HepG2 (cell line): Measurements from ENCODE around the gene TNXB. TPM values are rescaled to one million over a fixed set of nuclear protein-coding genes. Genes with fewer than 3 reads are reported as not detected.

ENCODE experiments used
- ARNT ChIP-seq: fragments of 450-650 bp; IDR thresholded peaks from 2 replicates; pipeline ENCODE4 v1.6.1; 2017
- ATF7-NPFF ChIP-seq: sonication (generic); formaldehyde crosslinking; IDR thresholded peaks from 2 replicates; pipeline ENCODE4 v1.8.1; 2023; ENCODE audit warnings: mild to moderate bottlenecking, low read depth, missing genetic modification reagents, moderate library complexity
- EZH2 ChIP-seq: conservative IDR thresholded peaks from 2 replicates; pipeline ENCODE4 v1.6.1; 2012; ENCODE audit warnings: mild to moderate bottlenecking, low read depth, low read length, moderate library complexity
- FOXA3 ChIP-seq: IDR thresholded peaks from 2 replicates; pipeline ENCODE4 v1.6.1; 2016; ENCODE audit warnings: missing genetic modification reagents, missing compliant biosample characterization
- HHEX ChIP-seq: IDR thresholded peaks from 2 replicates; pipeline ENCODE4 v1.6.1; 2016; ENCODE audit warnings: control low read depth
- MED8 ChIP-seq: sonication (generic); formaldehyde crosslinking; IDR thresholded peaks from 2 replicates; pipeline ENCODE4 v1.8.1; 2023; ENCODE audit warnings: mild to moderate bottlenecking, missing genetic modification reagents; ENCODE audit not compliant: insufficient replicate concordance
- NFE2L2 ChIP-seq: fragments of 150-350 bp; IDR thresholded peaks from 2 replicates; pipeline ENCODE4 v1.6.1; 2014; ENCODE audit warnings: low read length
- NR2F1 ChIP-seq, 2 experiments: fragments of 450-650 bp in 1 of 2; formaldehyde crosslinking in 1 of 2; IDR thresholded peaks; 2 replicates each; pipeline versions ENCODE4 v1.5.0 to v1.6.1; 2016 to 2020; ENCODE audit warnings: mild to moderate bottlenecking in 1 of 2, missing compliant biosample characterization in 1 of 2, missing genetic modification reagents in 1 of 2, moderate library complexity in 1 of 2
- NR2F6 ChIP-seq, 2 experiments: IDR thresholded peaks; 2 replicates each; pipeline ENCODE4 v1.6.1; 2016; ENCODE audit warnings: antibody characterized with exemption in 1 of 2, mild to moderate bottlenecking in 1 of 2
- SAFB2 ChIP-seq: sonication (generic); formaldehyde crosslinking; IDR thresholded peaks from 2 replicates; pipeline ENCODE4 v1.5.1; 2020; ENCODE audit warnings: missing genetic modification reagents, low read depth, mild to moderate bottlenecking, borderline replicate concordance
- SIN3B ChIP-seq: fragments of 150-350 bp; IDR thresholded peaks from 2 replicates; pipeline ENCODE4 v1.6.1; 2014; ENCODE audit warnings: low read length
- TBX3 ChIP-seq: fragments of 450-650 bp; IDR thresholded peaks from 2 replicates; pipeline ENCODE4 v1.6.1; 2017; ENCODE audit warnings: antibody characterized with exemption, mild to moderate bottlenecking, inconsistent platforms, borderline replicate concordance
- XRCC5 ChIP-seq: fragments of 200-400 bp; formaldehyde crosslinking; optimal IDR thresholded peaks from 2 replicates; pipeline ENCODE3; 2017; ENCODE audit warnings: mild to moderate bottlenecking, low read length
- ZBTB1 ChIP-seq: sonication (generic); formaldehyde crosslinking; IDR thresholded peaks from 2 replicates; pipeline ENCODE4 v1.4.0; 2020; ENCODE audit warnings: missing genetic modification reagents, borderline replicate concordance
- ZBTB33 ChIP-seq: sonication (generic); formaldehyde crosslinking; IDR thresholded peaks from 2 replicates; pipeline ENCODE4 v1.4.0; 2020; ENCODE audit warnings: missing genetic modification reagents
- ZNF180 ChIP-seq: sonication (generic); formaldehyde crosslinking; IDR thresholded peaks from 2 replicates; pipeline ENCODE4 v1.4.0; 2020; ENCODE audit warnings: low read depth, missing genetic modification reagents, borderline replicate concordance
- ZNF382 ChIP-seq: sonication (generic); formaldehyde crosslinking; IDR thresholded peaks from 2 replicates; pipeline ENCODE4 v1.5.0; 2020; ENCODE audit warnings: missing genetic modification reagents, mild to moderate bottlenecking, borderline replicate concordance
- ZNF564 ChIP-seq: sonication (generic); formaldehyde crosslinking; IDR thresholded peaks from 2 replicates; pipeline ENCODE4 v1.8.1; 2023; ENCODE audit warnings: mild to moderate bottlenecking, missing genetic modification reagents
- ZNF619 ChIP-seq: sonication (generic); formaldehyde crosslinking; IDR thresholded peaks from 2 replicates; pipeline ENCODE4 v1.4.0; 2020; ENCODE audit warnings: mild to moderate bottlenecking, missing genetic modification reagents
- ZNF674 ChIP-seq: sonication (generic); formaldehyde crosslinking; IDR thresholded peaks from 2 replicates; pipeline ENCODE4 v1.5.0; 2020; ENCODE audit warnings: low read depth, mild to moderate bottlenecking, missing genetic modification reagents
- ZNF777 ChIP-seq: sonication (generic); formaldehyde crosslinking; IDR thresholded peaks from 2 replicates; pipeline ENCODE4 v1.4.0; 2020; ENCODE audit warnings: missing genetic modification reagents
- ZNF883 ChIP-seq: sonication (generic); formaldehyde crosslinking; IDR thresholded peaks from 2 replicates; pipeline ENCODE4 v1.5.1; 2020; ENCODE audit warnings: mild to moderate bottlenecking, missing genetic modification reagents; ENCODE audit errors: not compliant biosample characterization
- polyA plus RNA-seq, 8 experiments: library from polyadenylated mRNA; depleted of rRNA in 3 of 8; stranded (reverse) in 7 of 8; unstranded in 1 of 8; fragments of >200 nt; fragmentation: Illumina TruSeq in 4 of 8; extraction: Trizol in 4 of 8; gene quantifications; 2 replicates each; pipeline versions ENCODE4 v1.2.1 to v1.2.3, GENCODE V29; 2011 to 2016; ENCODE audit warnings: low read depth in 4 of 8, missing spikeins in 1 of 8, mixed read lengths in 1 of 8; ENCODE audit not compliant: insufficient read depth in 1 of 8
- total RNA-seq, 5 experiments: library from RNA; depleted of rRNA; stranded (reverse); fragments of >200 nt; fragmentation: Illumina TruSeq; extraction: Trizol; gene quantifications; 2 replicates each; pipeline ENCODE4 v1.2.3, GENCODE V29; 2016; ENCODE audit warnings: low read depth in 1 of 5
- TF ChIP-seq, protein P1 (sequence below): sonication (generic); formaldehyde crosslinking; IDR thresholded peaks from 2 replicates; pipeline ENCODE4 v1.5.0; 2020; ENCODE audit warnings: mild to moderate bottlenecking, missing genetic modification reagents, moderate library complexity
- TF ChIP-seq, protein P2 (sequence below): sonication (generic); formaldehyde crosslinking; IDR thresholded peaks from 2 replicates; pipeline ENCODE4 v1.5.1; 2020; ENCODE audit warnings: missing genetic modification reagents, mild to moderate bottlenecking, borderline replicate concordance

The TNXB gene
- total and polyA plus RNA-seq, 2 of the 13 experiments (the other 11 are each of a cell fraction or from before 2014, with no cell fraction given) = 1.6 to 2.7 TPM

DNA sequence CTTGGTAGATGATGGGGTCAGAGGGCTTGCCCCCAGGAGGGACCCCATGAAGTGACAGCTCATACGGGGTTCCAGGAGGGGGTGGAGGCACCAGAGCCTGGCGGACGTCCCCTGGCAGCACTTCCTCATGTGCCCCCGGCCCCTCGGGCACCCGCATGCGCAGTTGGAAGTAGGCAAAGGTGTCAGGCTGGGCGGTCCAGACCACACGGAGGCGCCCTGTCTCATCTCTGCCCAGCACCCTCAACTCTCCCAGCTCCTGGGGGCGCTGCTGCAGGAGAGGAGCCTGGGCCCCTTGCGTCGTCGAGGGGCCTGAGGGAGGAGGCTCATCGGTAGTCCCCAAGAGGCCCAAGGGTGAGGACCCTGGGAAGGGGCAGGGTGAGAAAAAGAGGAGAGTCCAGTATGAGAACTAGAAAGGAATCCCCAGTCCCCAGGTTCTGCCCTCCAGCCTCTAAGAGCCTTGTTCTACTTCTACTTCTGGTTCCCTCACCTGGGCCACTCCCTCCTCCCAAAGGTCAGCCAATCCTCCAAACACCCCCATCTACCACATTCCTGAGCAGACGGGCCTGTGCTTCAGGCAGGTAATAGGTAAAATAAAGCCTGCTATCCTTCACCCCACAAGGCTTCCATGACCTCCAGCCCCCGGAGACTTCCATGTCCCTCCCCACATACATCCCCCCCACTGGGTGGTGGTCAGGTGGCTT is 23.2 kb downstream of the TNXB start (continued):
- TF ChIP-seq, protein P1, sequence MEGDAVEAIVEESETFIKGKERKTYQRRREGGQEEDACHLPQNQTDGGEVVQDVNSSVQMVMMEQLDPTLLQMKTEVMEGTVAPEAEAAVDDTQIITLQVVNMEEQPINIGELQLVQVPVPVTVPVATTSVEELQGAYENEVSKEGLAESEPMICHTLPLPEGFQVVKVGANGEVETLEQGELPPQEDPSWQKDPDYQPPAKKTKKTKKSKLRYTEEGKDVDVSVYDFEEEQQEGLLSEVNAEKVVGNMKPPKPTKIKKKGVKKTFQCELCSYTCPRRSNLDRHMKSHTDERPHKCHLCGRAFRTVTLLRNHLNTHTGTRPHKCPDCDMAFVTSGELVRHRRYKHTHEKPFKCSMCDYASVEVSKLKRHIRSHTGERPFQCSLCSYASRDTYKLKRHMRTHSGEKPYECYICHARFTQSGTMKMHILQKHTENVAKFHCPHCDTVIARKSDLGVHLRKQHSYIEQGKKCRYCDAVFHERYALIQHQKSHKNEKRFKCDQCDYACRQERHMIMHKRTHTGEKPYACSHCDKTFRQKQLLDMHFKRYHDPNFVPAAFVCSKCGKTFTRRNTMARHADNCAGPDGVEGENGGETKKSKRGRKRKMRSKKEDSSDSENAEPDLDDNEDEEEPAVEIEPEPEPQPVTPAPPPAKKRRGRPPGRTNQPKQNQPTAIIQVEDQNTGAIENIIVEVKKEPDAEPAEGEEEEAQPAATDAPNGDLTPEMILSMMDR (CRISPR knock-in tag) = peak; percentile 38
- TF ChIP-seq NR2F6 (IDR thresholded peaks at IDR 0.05) (no peak), NR2F6 (CRISPR knock-in tag; IDR thresholded peaks at IDR 0.05) (no peak), ZNF180 (no peak), NFE2L2 (no peak), HHEX (CRISPR knock-in tag) (no peak), ATF7-NPFF (CRISPR knock-in tag) (no peak), MED8 (peak; percentile 26), ZBTB1 (CRISPR knock-in tag) (no peak), ZNF382 (CRISPR knock-in tag) (no peak), TBX3 (no peak), XRCC5 (no peak), SAFB2 (no peak), NR2F1 (CRISPR knock-in tag; IDR thresholded peaks at IDR 0.05) (no peak), FOXA3 (CRISPR knock-in tag) (no peak), ZNF619 (CRISPR knock-in tag) (no peak), ZNF674 (CRISPR knock-in tag) (no peak), ZBTB33 (CRISPR knock-in tag) (0 out of 2 replicates have a peak, but pooled peaks have one; percentile 11), ZNF564 (no peak), SIN3B (no peak), ZNF883 (CRISPR knock-in tag) (peak; percentile 57), ZNF777 (CRISPR knock-in tag) (peak; percentile 64), EZH2 (no peak), ARNT (no peak)
- TF ChIP-seq, protein P2, sequence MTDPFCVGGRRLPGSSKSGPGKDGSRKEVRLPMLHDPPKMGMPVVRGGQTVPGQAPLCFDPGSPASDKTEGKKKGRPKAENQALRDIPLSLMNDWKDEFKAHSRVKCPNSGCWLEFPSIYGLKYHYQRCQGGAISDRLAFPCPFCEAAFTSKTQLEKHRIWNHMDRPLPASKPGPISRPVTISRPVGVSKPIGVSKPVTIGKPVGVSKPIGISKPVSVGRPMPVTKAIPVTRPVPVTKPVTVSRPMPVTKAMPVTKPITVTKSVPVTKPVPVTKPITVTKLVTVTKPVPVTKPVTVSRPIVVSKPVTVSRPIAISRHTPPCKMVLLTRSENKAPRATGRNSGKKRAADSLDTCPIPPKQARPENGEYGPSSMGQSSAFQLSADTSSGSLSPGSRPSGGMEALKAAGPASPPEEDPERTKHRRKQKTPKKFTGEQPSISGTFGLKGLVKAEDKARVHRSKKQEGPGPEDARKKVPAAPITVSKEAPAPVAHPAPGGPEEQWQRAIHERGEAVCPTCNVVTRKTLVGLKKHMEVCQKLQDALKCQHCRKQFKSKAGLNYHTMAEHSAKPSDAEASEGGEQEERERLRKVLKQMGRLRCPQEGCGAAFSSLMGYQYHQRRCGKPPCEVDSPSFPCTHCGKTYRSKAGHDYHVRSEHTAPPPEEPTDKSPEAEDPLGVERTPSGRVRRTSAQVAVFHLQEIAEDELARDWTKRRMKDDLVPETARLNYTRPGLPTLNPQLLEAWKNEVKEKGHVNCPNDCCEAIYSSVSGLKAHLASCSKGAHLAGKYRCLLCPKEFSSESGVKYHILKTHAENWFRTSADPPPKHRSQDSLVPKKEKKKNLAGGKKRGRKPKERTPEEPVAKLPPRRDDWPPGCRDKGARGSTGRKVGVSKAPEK = no peak
